ENCODE results near the gene RCCD1.
"Not testable (repeated sequence)": the region's sequence is repeated elsewhere in the genome, so short reads cannot be mapped to it uniquely, and the experiment has no call there.

RCCD1 gene

DNA sequence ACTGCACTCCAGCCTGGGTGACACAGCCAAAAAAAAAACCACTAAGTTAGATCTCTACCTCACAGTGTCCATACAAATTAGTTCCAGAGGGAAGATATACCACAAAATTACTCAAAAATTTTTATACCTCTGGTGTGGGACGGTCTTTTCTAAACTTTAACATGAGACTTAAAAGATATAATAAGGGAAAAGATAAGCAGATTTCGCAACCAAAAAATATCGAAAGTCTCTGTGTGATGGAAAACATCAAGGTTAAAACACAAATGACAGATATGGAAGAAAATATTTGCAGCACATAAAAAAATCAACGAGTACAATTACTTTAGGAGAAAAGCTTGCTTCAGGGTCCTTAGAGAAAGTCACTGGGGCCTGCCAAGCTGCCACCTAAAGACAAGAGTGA lies 32.8 kb upstream of the RCCD1 start:
- Histone ChIP-seq H3K14ac (ENCODE audit: low read length) (no peak overlapping the region), H2BK12ac (ENCODE audit: low read length) (no peak overlapping the region), H3K23ac (ENCODE audit: low read length) (no peak overlapping the region), H3K4ac (ENCODE audit: low read depth, low read length) (no peak overlapping the region), H3K9me3 (ENCODE audit: insufficient read depth, low read depth, low read length) (no peaks in the 10 kb centered on the region), H2BK120ac (ENCODE audit: insufficient read depth, low read length, poor library complexity) (no peak overlapping the region), H3K27ac (ENCODE audit: low read depth, low read length) (no peak overlapping the region), H2AK5ac (ENCODE audit: low read length) (no peak overlapping the region), H3K9ac (ENCODE audit: low read length) (no peak overlapping the region), H3K4me1 (ENCODE audit: control insufficient read depth in 1 of 2, insufficient read depth in 2 of 2, low read length in 2 of 2) (no peaks in the 10 kb centered on the region), H3K79me2 (ENCODE audit: control insufficient read depth, insufficient read depth, low read length, poor library complexity) (no peaks in the 10 kb centered on the region), H4K8ac (ENCODE audit: low read depth, low read length) (no peak overlapping the region), H2BK5ac (ENCODE audit: low read depth, low read length, poor library complexity) (no peak overlapping the region), H3K79me1 (ENCODE audit: low read length) (no peaks in the 10 kb centered on the region), H2AFZ (ENCODE audit: insufficient read depth, low read length, poor library complexity) (no peak overlapping the region), H4K91ac (ENCODE audit: low read depth, low read length) (no peak overlapping the region), H3K4me2 (ENCODE audit: low read length) (no peak overlapping the region), H3K36me3 (ENCODE audit: control insufficient read depth in 1 of 2, insufficient read depth in 2 of 2, low read length in 2 of 2) (peaks cover 31 to 32% of the 10 kb centered on the region in 2 experiments), H3K27me3 (ENCODE audit: insufficient read depth, low read length) (no peaks in the 10 kb centered on the region), H4K12ac (ENCODE audit: low read depth, low read length) (no peak overlapping the region), H3K4me3 (ENCODE audit: low read depth, low read length) (no peak overlapping the region), H3K18ac (ENCODE audit: low read length) (no peak overlapping the region)
- no CpG with 5 or more reads among the region's 4 CpGs for WGBS (ENCODE audit: extremely low coverage, insufficient coverage, insufficient read length)
- DNase-seq: no peak

DNA sequence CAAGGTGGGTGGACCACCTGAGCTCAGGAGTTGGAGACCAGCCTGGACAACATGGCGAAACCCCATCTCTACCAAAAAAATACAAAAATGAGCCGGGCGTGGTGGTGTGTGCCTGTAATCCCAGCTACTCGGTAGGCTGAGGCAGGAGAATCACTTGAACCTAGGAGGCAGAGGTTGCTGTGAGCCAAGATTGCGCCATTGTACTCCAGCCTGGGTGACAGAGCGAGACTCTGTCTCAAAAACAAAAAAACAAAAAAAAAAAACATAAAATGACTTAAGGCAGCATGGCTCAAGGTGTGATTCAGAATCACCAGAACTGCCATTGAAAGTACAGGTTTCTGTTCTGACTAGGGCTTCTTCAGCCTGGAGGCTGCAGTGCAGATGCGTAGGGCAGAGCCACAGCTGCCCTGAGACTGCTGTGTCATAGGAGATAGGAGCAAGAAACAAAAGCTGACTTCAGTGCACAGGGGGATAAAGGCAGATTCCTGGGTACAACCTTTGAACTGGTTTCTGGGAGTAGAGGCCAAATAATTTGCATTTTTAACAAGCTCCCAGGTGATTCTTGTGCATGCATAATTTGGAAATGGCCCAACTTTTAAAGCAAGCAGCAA lies 31.9 kb upstream of the RCCD1 start:
- not testable (repeated sequence) for H3K27me3 ChIP-seq (ENCODE audit: insufficient read depth, low read length); H3K4me1 ChIP-seq (ENCODE audit: control insufficient read depth in 1 of 2, insufficient read depth in 2 of 2, low read length in 2 of 2); H3K9ac ChIP-seq (ENCODE audit: low read length); H4K12ac ChIP-seq (ENCODE audit: low read depth, low read length); H3K4ac ChIP-seq (ENCODE audit: low read depth, low read length); H4K91ac ChIP-seq (ENCODE audit: low read depth, low read length); H3K9me3 ChIP-seq (ENCODE audit: insufficient read depth, low read depth, low read length); H4K8ac ChIP-seq (ENCODE audit: low read depth, low read length); H3K79me1 ChIP-seq (ENCODE audit: low read length); H3K4me3 ChIP-seq (ENCODE audit: low read depth, low read length); H2AFZ ChIP-seq (ENCODE audit: insufficient read depth, low read length, poor library complexity); H3K23ac ChIP-seq (ENCODE audit: low read length); H3K27ac ChIP-seq (ENCODE audit: low read depth, low read length); H3K4me2 ChIP-seq (ENCODE audit: low read length); H2AK5ac ChIP-seq (ENCODE audit: low read length); H2BK12ac ChIP-seq (ENCODE audit: low read length); H2BK5ac ChIP-seq (ENCODE audit: low read depth, low read length, poor library complexity); DNase-seq; H3K14ac ChIP-seq (ENCODE audit: low read length); H3K79me2 ChIP-seq (ENCODE audit: control insufficient read depth, insufficient read depth, low read length, poor library complexity); H3K18ac ChIP-seq (ENCODE audit: low read length); H2BK120ac ChIP-seq (ENCODE audit: insufficient read depth, low read length, poor library complexity)
- no CpG with 5 or more reads among the region's 7 CpGs for whole genome bisulfite sequencing (ENCODE audit: extremely low coverage, insufficient coverage, insufficient read length)
- peaks cover 25 to 26% of the 10 kb centered on the region in 2 experiments for H3K36me3 ChIP-seq (ENCODE audit: control insufficient read depth in 1 of 2, insufficient read depth in 2 of 2, low read length in 2 of 2)

DNA sequence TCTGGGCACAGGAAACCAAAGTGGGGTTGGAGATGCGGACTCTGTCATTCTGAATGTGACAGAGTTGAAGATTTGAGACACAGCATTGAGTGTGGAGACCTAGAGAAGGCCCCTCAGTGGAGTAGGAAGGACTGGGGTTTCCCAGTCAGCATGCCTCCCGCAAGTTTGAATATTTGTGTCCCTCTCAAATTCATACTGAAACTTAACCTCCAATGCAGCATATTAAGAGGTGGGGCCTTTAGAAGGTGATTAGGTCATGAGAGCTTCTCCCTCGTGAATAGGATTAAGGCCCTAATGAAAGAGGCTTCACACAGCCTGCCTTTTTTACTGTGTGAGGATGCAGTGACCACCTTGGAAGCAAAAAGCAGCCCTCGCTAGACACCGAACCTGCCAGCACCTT lies 30.3 kb upstream of the RCCD1 start:
- Histone ChIP-seq H3K79me1 (ENCODE audit: low read length) (no peaks in the 10 kb centered on the region), H2AK5ac (ENCODE audit: low read length) (no peak overlapping the region), H3K4ac (ENCODE audit: low read depth, low read length) (no peak overlapping the region), H3K4me3 (ENCODE audit: low read depth, low read length) (no peak overlapping the region), H2BK5ac (ENCODE audit: low read depth, low read length, poor library complexity) (no peak overlapping the region), H2BK12ac (ENCODE audit: low read length) (no peak overlapping the region), H3K14ac (ENCODE audit: low read length) (no peak overlapping the region), H3K4me1 (ENCODE audit: control insufficient read depth in 1 of 2, insufficient read depth in 2 of 2, low read length in 2 of 2) (no peaks in the 10 kb centered on the region), H3K79me2 (ENCODE audit: control insufficient read depth, insufficient read depth, low read length, poor library complexity) (no peaks in the 10 kb centered on the region), H3K9me3 (ENCODE audit: insufficient read depth, low read depth, low read length) (no peaks in the 10 kb centered on the region), H3K4me2 (ENCODE audit: low read length) (no peak overlapping the region), H4K8ac (ENCODE audit: low read depth, low read length) (no peak overlapping the region), H2BK120ac (ENCODE audit: insufficient read depth, low read length, poor library complexity) (no peak overlapping the region), H4K12ac (ENCODE audit: low read depth, low read length) (no peak overlapping the region), H3K27ac (ENCODE audit: low read depth, low read length) (no peak overlapping the region), H3K9ac (ENCODE audit: low read length) (no peak overlapping the region), H3K18ac (ENCODE audit: low read length) (no peak overlapping the region), H2AFZ (ENCODE audit: insufficient read depth, low read length, poor library complexity) (no peak overlapping the region), H3K23ac (ENCODE audit: low read length) (no peak overlapping the region), H4K91ac (ENCODE audit: low read depth, low read length) (no peak overlapping the region), H3K27me3 (ENCODE audit: insufficient read depth, low read length) (no peaks in the 10 kb centered on the region), H3K36me3 (ENCODE audit: control insufficient read depth in 1 of 2, insufficient read depth in 2 of 2, low read length in 2 of 2) (peaks cover 12 to 13% of the 10 kb centered on the region in 2 experiments)
- no CpG with 5 or more reads among the region's 5 CpGs for WGBS (ENCODE audit: extremely low coverage, insufficient coverage, insufficient read length)
- no peak for DNase-seq

DNA sequence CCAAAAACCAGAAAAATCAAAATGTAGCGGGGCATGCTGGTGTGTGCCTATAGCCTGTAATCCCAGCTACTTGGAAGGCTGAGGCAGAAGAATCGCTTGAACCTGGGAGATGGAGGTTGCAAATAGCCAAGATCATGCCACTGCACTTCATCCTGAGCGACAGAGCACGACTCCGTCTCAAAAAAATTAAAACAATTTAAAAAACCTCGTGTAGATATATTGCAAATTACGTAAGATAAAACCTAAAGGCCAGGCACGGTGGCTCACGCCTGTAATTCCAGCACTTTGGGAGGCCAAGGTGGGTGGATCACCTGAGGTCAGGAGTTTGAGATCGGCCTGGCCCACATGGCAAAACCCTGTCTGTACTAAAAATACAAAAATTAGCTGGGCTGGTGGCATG lies 27.9 kb upstream of the RCCD1 start:
- not testable (repeated sequence) for H3K9ac ChIP-seq (ENCODE audit: low read length); H3K79me2 ChIP-seq (ENCODE audit: control insufficient read depth, insufficient read depth, low read length, poor library complexity); H2BK5ac ChIP-seq (ENCODE audit: low read depth, low read length, poor library complexity); H3K27me3 ChIP-seq (ENCODE audit: insufficient read depth, low read length); H2AK5ac ChIP-seq (ENCODE audit: low read length); H3K36me3 ChIP-seq (ENCODE audit: control insufficient read depth in 1 of 2, insufficient read depth in 2 of 2, low read length in 2 of 2); H2BK12ac ChIP-seq (ENCODE audit: low read length); H3K27ac ChIP-seq (ENCODE audit: low read depth, low read length); H3K4me3 ChIP-seq (ENCODE audit: low read depth, low read length); H4K91ac ChIP-seq (ENCODE audit: low read depth, low read length); H4K12ac ChIP-seq (ENCODE audit: low read depth, low read length); H3K18ac ChIP-seq (ENCODE audit: low read length); H3K4me2 ChIP-seq (ENCODE audit: low read length); H2AFZ ChIP-seq (ENCODE audit: insufficient read depth, low read length, poor library complexity); H3K4me1 ChIP-seq (ENCODE audit: control insufficient read depth in 1 of 2, insufficient read depth in 2 of 2, low read length in 2 of 2); H3K14ac ChIP-seq (ENCODE audit: low read length); H3K4ac ChIP-seq (ENCODE audit: low read depth, low read length); H3K23ac ChIP-seq (ENCODE audit: low read length); H3K79me1 ChIP-seq (ENCODE audit: low read length); H3K9me3 ChIP-seq (ENCODE audit: insufficient read depth, low read depth, low read length); H4K8ac ChIP-seq (ENCODE audit: low read depth, low read length); H2BK120ac ChIP-seq (ENCODE audit: insufficient read depth, low read length, poor library complexity)
- DNase-seq: peak; percentile 63 to 85
- WGBS (ENCODE audit: extremely low coverage, insufficient coverage, insufficient read length): no CpG with 5 or more reads among the region's 10 CpGs

All from trophoblast cell (in vitro differentiated cells and primary cell).